Left ventricle myocardium inferior (tissue), 1 donor: ENCODE data around the gene PLXND1. TPM values are rescaled to one million over a fixed set of nuclear protein-coding genes. Genes with fewer than 3 reads are reported as not detected.
A peak's percentile ranks its signal among the peaks of the same experiment; 100 is the strongest.

Experiments
- DNase-seq: peaks from one replicate; pipeline ENCODE4 v3.0.0-alpha.2; 2020
- H3K27ac ChIP-seq: fragments of 200-600 bp; replicated peaks from 2 replicates; pipeline ENCODE4 v1.8.0; 2021
- H3K27me3 ChIP-seq: fragments of 200-600 bp; 2 replicates; pipeline ENCODE4 v1.8.0; 2021; ENCODE audit warnings: low read depth
- H3K36me3 ChIP-seq: fragments of 200-600 bp; 2 replicates; pipeline ENCODE4 v1.8.0; 2021
- H3K4me1 ChIP-seq: fragments of 200-600 bp; 2 replicates; pipeline ENCODE4 v1.8.0; 2021
- H3K4me3 ChIP-seq: fragments of 200-600 bp; 2 replicates; pipeline ENCODE4 v1.8.0; 2021; ENCODE audit warnings: mild to moderate bottlenecking, moderate library complexity
- H3K9me3 ChIP-seq: fragments of 200-600 bp; replicated peaks from 2 replicates; pipeline ENCODE4 v1.8.0; 2021
- CTCF ChIP-seq: fragments of 200-600 bp; IDR thresholded peaks from 2 replicates; pipeline ENCODE4 v1.8.0; 2021; ENCODE audit warnings: antibody characterized with exemption, mild to moderate bottlenecking, borderline replicate concordance
- intact Hi-C: fragments of 100-400 bp; cut with micrococcal nuclease; formaldehyde crosslinking; loops from one replicate; pipeline ENCODE4 v1.11.0; 2022
- total RNA-seq: library from RNA; stranded (reverse); fragmentation: NEBNext Ultra II Directional; extraction: Animal tissue kit (Norgen Biotek cat#: 25700); gene quantifications from one replicate; pipeline ENCODE4 v1.2.1, GENCODE V29; 2021
- donor health status: DM: no; HTN: yes; CAD: no; lungs with severe emphysema.

Gene PLXND1
- total RNA-seq, 1 donor from 2014 or later, result 45.5 TPM

- TF ChIP-seq CTCF, result no peak
- peaks cover 85% of the 10 kb centered on the region for H3K36me3 ChIP-seq
- H3K9me3 ChIP-seq, result no peaks in the 10 kb centered on the region
- H3K27me3 ChIP-seq, result no peaks in the 10 kb centered on the region
- intact Hi-C loops, result no loop called here
- no peak overlapping the region for H3K4me3 ChIP-seq
- peaks cover 74% of the 10 kb centered on the region for H3K4me1 ChIP-seq
- DNase-seq, result no peak
- H3K27ac ChIP-seq, result peak overlapping the region; percentile 93
Measured at GRCh38 chr3:129565902-129566301, 40.6 kb downstream of the PLXND1 start.

- TF ChIP-seq CTCF, result no peak
- no peak for DNase-seq
- intact Hi-C loops, result no loop called here
- peaks cover 82% of the 10 kb centered on the region for H3K4me1 ChIP-seq
- H3K9me3 ChIP-seq, result no peaks in the 10 kb centered on the region
- H3K4me3 ChIP-seq, result no peak overlapping the region
- peak overlapping the region; percentile 93 for H3K27ac ChIP-seq
- H3K36me3 ChIP-seq, result peaks cover 79% of the 10 kb centered on the region
- H3K27me3 ChIP-seq, result no peaks in the 10 kb centered on the region
Measured at GRCh38 chr3:129564981-129565644, 41.4 kb downstream of the PLXND1 start.

- TF ChIP-seq CTCF, result no peak
- H3K9me3 ChIP-seq, result no peaks in the 10 kb centered on the region
- H3K27me3 ChIP-seq, result no peaks in the 10 kb centered on the region
- no peak for DNase-seq
- peak overlapping the region; percentile 93 for H3K27ac ChIP-seq
- peaks cover 79% of the 10 kb centered on the region for H3K36me3 ChIP-seq
- intact Hi-C loops, result no loop called here
- H3K4me3 ChIP-seq, result no peak overlapping the region
- H3K4me1 ChIP-seq, result peaks cover 93% of the 10 kb centered on the region
Measured at GRCh38 chr3:129563850-129564535, 42.5 kb downstream of the PLXND1 start.

GRCh38 chr3:129563332-129563731 is 43.1 kb downstream of the PLXND1 start:
- Histone ChIP-seq H3K9me3 (no peaks in the 10 kb centered on the region), H3K4me1 (peaks cover 100% of the 10 kb centered on the region), H3K36me3 (peaks cover 77% of the 10 kb centered on the region), H3K4me3 (no peak overlapping the region), H3K27ac (peak overlapping the region; percentile 93), H3K27me3 (no peaks in the 10 kb centered on the region)
- intact Hi-C loops, result no loop called here
- no peak for TF ChIP-seq CTCF
- DNase-seq, result no peak

- H3K4me1 ChIP-seq, result peaks cover 100% of the 10 kb centered on the region
- no peaks in the 10 kb centered on the region for H3K27me3 ChIP-seq
- H3K36me3 ChIP-seq, result peaks cover 76% of the 10 kb centered on the region
- no peaks in the 10 kb centered on the region for H3K9me3 ChIP-seq
- intact Hi-C loops, result no loop called here
- DNase-seq, result no peak
- no peak for TF ChIP-seq CTCF
- no peak overlapping the region for H3K4me3 ChIP-seq
- peak overlapping the region; percentile 93 for H3K27ac ChIP-seq
Measured at GRCh38 chr3:129562803-129563202, 43.7 kb downstream of the PLXND1 start.
